T-cell (primary cell): ENCODE data around the gene FNBP1. TPM values are rescaled to one million over a fixed set of nuclear protein-coding genes. Genes with fewer than 3 reads are reported as not detected.
"Not testable (repeated sequence)": the region's sequence is repeated elsewhere in the genome, so short reads cannot be mapped to it uniquely, and the experiment has no call there.

ENCODE experiments used
- ATAC-seq, 4 experiments: fragments of 200-7000 bp in 3 of 4; fragments of 150-1000 bp in 1 of 4; cut with Tn5 transposase; replicated peaks in 1 of 4; 1 replicate in 3 of 4; 2 replicates in 1 of 4; pipeline ENCODE4 v1.10.0; 2021; ENCODE audit warnings: moderate library complexity in 3 of 4, mild to moderate bottlenecking in 2 of 4, moderate number of reproducible peaks in 1 of 4
- CTCF ChIA-PET, 2 donors: fragments of 300-600 bp; sonication (Branson Sonifier 250); formaldehyde crosslinking; loops; one replicate each; lab custom pipeline; 2022; ENCODE audit warnings: antibody characterized with exemption in 2 of 2; lab: Charles Lee
- POLR2A ChIA-PET, 2 donors: fragments of 300-600 bp; sonication (Branson Sonifier 250); formaldehyde crosslinking; loops; one replicate each; lab custom pipeline; 2022; ENCODE audit warnings: antibody characterized with exemption in 2 of 2; lab: Charles Lee
- DNase-seq, 35 experiments: peaks; one replicate each; pipeline versions ENCODE4 v3.0.0 to v3.0.0-alpha.2; 2013 to 2023
- H3K27ac ChIP-seq: one replicate; pipeline ENCODE4 v1.5.1; 2013; ENCODE audit warnings: low read length
- H3K27me3 ChIP-seq, 2 experiments: replicated peaks in 1 of 2; 1 replicate in 1 of 2; 2 replicates in 1 of 2; pipeline versions ENCODE4 v1.6.1 to v1.7.0; 2013; ENCODE audit warnings: low read length in 1 of 2, mixed read lengths in 1 of 2; ENCODE audit not compliant: control insufficient read depth in 2 of 2, insufficient read depth in 2 of 2; ENCODE audit errors: extremely low read depth in 1 of 2
- H3K36me3 ChIP-seq, 2 donors: 1 replicate in 1 of 2; 2 replicates in 1 of 2; pipeline versions ENCODE4 v1.6.1 to v1.7.0; 2013; ENCODE audit warnings: low read length in 1 of 2; ENCODE audit not compliant: control insufficient read depth in 2 of 2, insufficient read depth in 1 of 2; ENCODE audit errors: extremely low read depth in 1 of 2
- H3K4me1 ChIP-seq, 2 experiments: 1 replicate in 1 of 2; 2 replicates in 1 of 2; pipeline versions ENCODE4 v1.6.1 to v1.7.0; 2013; ENCODE audit warnings: low read length in 2 of 2, mixed read lengths in 1 of 2; ENCODE audit not compliant: insufficient read depth in 2 of 2, control insufficient read depth in 1 of 2; ENCODE audit errors: extremely low read depth in 1 of 2
- H3K4me3 ChIP-seq, 2 donors: 1 replicate in 1 of 2; 2 replicates in 1 of 2; pipeline versions ENCODE4 v1.5.1 to v1.7.0; 2013; ENCODE audit warnings: mild to moderate bottlenecking in 2 of 2, low read length in 1 of 2, moderate library complexity in 1 of 2; ENCODE audit not compliant: control insufficient read depth in 1 of 2; ENCODE audit errors: extremely low read depth in 1 of 2
- H3K9me3 ChIP-seq: 2 replicates; pipeline ENCODE4 v1.7.0; 2013
- H3K27ac Mint-ChIP-seq, 2 donors: one replicate each; pipeline ENCODE4 v1.8.0; 2020 to 2021; ENCODE audit warnings: mild to moderate bottlenecking in 2 of 2, mixed read lengths in 2 of 2
- H3K27me3 Mint-ChIP-seq, 2 donors: one replicate each; pipeline ENCODE4 v1.8.0; 2021 to 2022; ENCODE audit warnings: mixed read lengths in 2 of 2
- H3K36me3 Mint-ChIP-seq: one replicate; pipeline ENCODE4 v1.8.0; 2021; ENCODE audit warnings: mixed read lengths
- H3K4me1 Mint-ChIP-seq, 3 donors: one replicate each; pipeline ENCODE4 v1.8.0; 2020 to 2022; ENCODE audit warnings: mixed read lengths in 3 of 3, mild to moderate bottlenecking in 1 of 3
- H3K4me3 Mint-ChIP-seq, 3 donors: one replicate each; pipeline ENCODE4 v1.8.0; 2020 to 2022; ENCODE audit warnings: mild to moderate bottlenecking in 3 of 3, mixed read lengths in 3 of 3, moderate library complexity in 3 of 3
- H3K9me3 Mint-ChIP-seq, 3 donors: one replicate each; pipeline ENCODE4 v1.8.0; 2020 to 2022; ENCODE audit warnings: mixed read lengths in 3 of 3
- WGBS: methylation state at CpG from one replicate; pipeline ENCODE4 v1.1.5; 2013; ENCODE audit warnings: missing lambda C conversion rate; ENCODE audit not compliant: insufficient coverage; 5-methylcytosine and 5-hydroxymethylcytosine counted together
- total RNA-seq, 35 experiments: library from RNA in 6 of 35; stranded (reverse) in 6 of 35; fragments of 120-200 nt in 1 of 35; gene quantifications; one replicate each; pipeline versions ENCODE4 v1.2.1 to v1.2.4 and lab custom pipeline; 2013 to 2026

Gene FNBP1
- total RNA-seq, 5 donors from 2014 or later (not counting 1 experiment from before 2014, with no cell fraction given) = 166 to 211 (median 182) TPM

GRCh38 chr9:129998491-129999140 is 44.4 kb downstream of the FNBP1 start:
- ChIA-PET CTCF (interaction anchor here in 1 of 2 donors (0.7 to 1.0 kb wide), 4 partner anchors 13 to 103 kb away, joined by 3 to 8 read pairs (median 4); no protein-coding TSS in a partner anchor), POLR2A (interaction anchor here (0.5 to 0.7 kb wide), 5 partner anchors 23 to 112 kb away, joined by 3 to 8 read pairs (median 4); no protein-coding TSS in a partner anchor)
- Histone ChIP-seq H3K27me3 (no peaks in the 10 kb centered on the region), H3K4me1 (peaks cover 17 to 70% of the 10 kb centered on the region in 2 experiments), H3K9me3 (no peaks in the 10 kb centered on the region), H3K4me3 (no peak overlapping the region), H3K36me3 (peaks cover 0 to 18% of the 10 kb centered on the region in 2 donors), H3K27ac (peak overlapping the region; percentile 39)
- DNase-seq (peak in 10 of 35 experiments; percentile 20 to 50 (median 34)), ATAC-seq (peak; percentile 32 to 59 (median 52))
- Mint-ChIP-seq H3K27ac (peak overlapping the region; percentile 79 to 82), H3K4me3 (peak overlapping the region; percentile 5 to 47 (median 25)), H3K4me1 (peaks cover 75 to 87% (median 82%) of the 10 kb centered on the region in 3 donors), H3K27me3 (no peaks in the 10 kb centered on the region), H3K36me3 (peaks cover 24% of the 10 kb centered on the region), H3K9me3 (no peaks in the 10 kb centered on the region)
- WGBS = 83% methylated on average over 1 of the region's 5 CpGs

DNA sequence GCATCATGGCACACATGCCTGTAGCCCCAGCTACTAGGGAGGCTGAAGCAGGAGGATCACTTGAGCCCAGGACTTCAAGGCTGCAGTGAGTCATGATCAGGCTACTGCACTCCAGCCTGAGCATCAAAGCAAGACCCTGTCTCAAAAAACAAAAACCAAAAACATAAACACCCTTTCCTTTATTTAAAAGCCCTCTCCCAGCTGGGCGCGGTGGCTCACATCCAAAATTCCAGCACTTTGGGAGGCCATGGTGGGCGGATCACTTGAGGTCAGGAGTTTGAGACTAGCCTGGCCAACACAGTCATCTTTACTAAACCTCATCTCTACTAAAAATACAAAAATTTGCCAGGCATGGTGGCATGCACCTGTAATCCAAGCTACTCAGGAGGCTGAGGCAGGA is 45.3 kb downstream of the FNBP1 start:
- H3K9me3 ChIP-seq, H3K4me3 ChIP-seq, ATAC-seq, H3K4me3 Mint-ChIP-seq, H3K27me3 Mint-ChIP-seq, CTCF ChIA-PET, H3K27ac ChIP-seq, H3K9me3 Mint-ChIP-seq, H3K27me3 ChIP-seq, DNase-seq: not testable (repeated sequence)
- POLR2A ChIA-PET = interaction anchor here (0.5 to 0.7 kb wide), 2 partner anchors 25 to 41 kb away, joined by 4 to 8 read pairs; no protein-coding TSS in a partner anchor
- H3K4me1 Mint-ChIP-seq = peaks cover 66 to 80% (median 77%) of the 10 kb centered on the region in 3 donors
- peak overlapping the region in 1 of 2 donors; percentile 82 for H3K27ac Mint-ChIP-seq
- H3K4me1 ChIP-seq = peaks cover 17 to 61% of the 10 kb centered on the region in 2 experiments
- H3K36me3 Mint-ChIP-seq = peaks cover 19% of the 10 kb centered on the region
- H3K36me3 ChIP-seq = peaks cover 0 to 15% of the 10 kb centered on the region in 2 donors
- WGBS = 100% methylated on average over 2 of the region's 3 CpGs

- ATAC-seq (no peak), DNase-seq (no peak)
- peak overlapping the region; percentile 90 to 93 for H3K27ac Mint-ChIP-seq
- POLR2A ChIA-PET = interaction anchor here (0.6 to 1.1 kb wide), 5 partner anchors 11 to 77 kb away, joined by 3 to 5 read pairs (median 4); no protein-coding TSS in a partner anchor
- Histone ChIP-seq H3K4me3 (no peak overlapping the region), H3K27ac (peak overlapping the region; percentile 65), H3K9me3 (no peaks in the 10 kb centered on the region), H3K4me1 (peaks cover 17 to 62% of the 10 kb centered on the region in 2 experiments), H3K36me3 (peaks cover 0 to 16% of the 10 kb centered on the region in 2 donors), H3K27me3 (no peaks in the 10 kb centered on the region)
- H3K9me3 Mint-ChIP-seq = no peaks in the 10 kb centered on the region
- H3K4me1 Mint-ChIP-seq = peaks cover 69 to 81% (median 80%) of the 10 kb centered on the region in 3 donors
- 45% methylated on average over 3 of the region's 7 CpGs for WGBS
- no peaks in the 10 kb centered on the region for H3K27me3 Mint-ChIP-seq
- peak overlapping the region; percentile 65 to 71 (median 68) for H3K4me3 Mint-ChIP-seq
- peaks cover 17% of the 10 kb centered on the region for H3K36me3 Mint-ChIP-seq
- CTCF ChIA-PET = interaction anchor here in 1 of 2 donors (0.6 to 1.6 kb wide), 8 partner anchors 9 to 250 kb away, joined by 3 to 6 read pairs (median 4); no protein-coding TSS in a partner anchor
These were observed 46.7 kb downstream of the FNBP1 start for GRCh38 chr9:129996161-129996830.

GRCh38 chr9:129995409-129996160 is 47.4 kb downstream of the FNBP1 start:
- H3K9me3 Mint-ChIP-seq = no peaks in the 10 kb centered on the region
- peak overlapping the region; percentile 65 for H3K27ac ChIP-seq
- peaks cover 20 to 66% of the 10 kb centered on the region in 2 experiments for H3K4me1 ChIP-seq
- peaks cover 0 to 20% of the 10 kb centered on the region in 2 donors for H3K36me3 ChIP-seq
- H3K4me3 ChIP-seq = no peak overlapping the region
- DNase-seq = peak in 2 of 35 experiments; percentile 26 to 47
- peak overlapping the region; percentile 65 to 71 (median 68) for H3K4me3 Mint-ChIP-seq
- no peaks in the 10 kb centered on the region for H3K27me3 Mint-ChIP-seq
- H3K4me1 Mint-ChIP-seq = peaks cover 71 to 81% (median 80%) of the 10 kb centered on the region in 3 donors
- no peaks in the 10 kb centered on the region for H3K27me3 ChIP-seq
- peak; percentile 42 to 60 (median 55) for ATAC-seq
- ChIA-PET POLR2A (interaction anchor here (0.6 to 1.1 kb wide), 6 partner anchors 10 to 77 kb away, joined by 3 to 5 read pairs (median 4); no protein-coding TSS in a partner anchor), CTCF (interaction anchor here in 1 of 2 donors (0.6 to 1.6 kb wide), 8 partner anchors 10 to 77 kb away, joined by 3 to 6 read pairs (median 4); no protein-coding TSS in a partner anchor)
- H3K9me3 ChIP-seq = no peaks in the 10 kb centered on the region
- H3K36me3 Mint-ChIP-seq = peaks cover 18% of the 10 kb centered on the region
- 52% methylated on average over 4 of the region's 5 CpGs for WGBS
- H3K27ac Mint-ChIP-seq = peak overlapping the region; percentile 90 to 93

DNA sequence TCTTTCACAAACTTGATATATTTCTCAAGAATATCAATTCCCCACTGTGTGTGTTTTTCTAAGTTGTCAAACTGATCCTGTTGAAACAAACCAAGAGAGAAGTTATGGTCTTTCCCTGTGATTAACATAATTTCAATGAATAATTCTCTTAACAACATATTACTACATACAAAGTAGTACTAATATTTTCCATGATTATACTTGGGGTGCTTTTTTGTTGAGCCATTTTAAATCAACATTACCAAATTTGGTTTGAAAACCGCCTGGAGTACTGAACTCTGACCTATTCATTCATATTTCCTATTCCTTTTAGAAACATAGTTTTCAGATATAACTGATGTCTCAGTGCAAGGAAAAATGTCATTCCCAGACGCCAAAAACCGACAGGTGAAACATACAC is 48.1 kb downstream of the FNBP1 start:
- Histone ChIP-seq H3K36me3 (peaks cover 0 to 20% of the 10 kb centered on the region in 2 donors), H3K27me3 (no peaks in the 10 kb centered on the region), H3K4me1 (peaks cover 26 to 69% of the 10 kb centered on the region in 2 experiments), H3K4me3 (no peak overlapping the region), H3K27ac (peak overlapping the region; percentile 65), H3K9me3 (no peaks in the 10 kb centered on the region)
- H3K9me3 Mint-ChIP-seq = no peaks in the 10 kb centered on the region
- H3K27me3 Mint-ChIP-seq = no peaks in the 10 kb centered on the region
- 40% methylated on average over 1 of the region's 3 CpGs for WGBS
- H3K36me3 Mint-ChIP-seq = peaks cover 22% of the 10 kb centered on the region
- CTCF ChIA-PET = interaction anchor here in 1 of 2 donors (0.7 to 1.2 kb wide), 2 partner anchors 9 to 44 kb away, joined by 3 to 6 read pairs; no protein-coding TSS in a partner anchor
- ATAC-seq = no peak
- peaks cover 71 to 80% (median 79%) of the 10 kb centered on the region in 3 donors for H3K4me1 Mint-ChIP-seq
- POLR2A ChIA-PET = interaction anchor here (0.6 to 0.9 kb wide), 4 partner anchors 10 to 22 kb away, joined by 3 to 4 read pairs (median 4); no protein-coding TSS in a partner anchor
- H3K27ac Mint-ChIP-seq = peak overlapping the region; percentile 90 to 93
- DNase-seq = no peak
- H3K4me3 Mint-ChIP-seq = peak overlapping the region; percentile 32 to 71 (median 68)
